ENCODE measurements around the gene CD4.
"Not testable (repeated sequence)": the region's sequence is repeated elsewhere in the genome, so short reads cannot be mapped to it uniquely, and the experiment has no call there.

The CD4 gene

DNA sequence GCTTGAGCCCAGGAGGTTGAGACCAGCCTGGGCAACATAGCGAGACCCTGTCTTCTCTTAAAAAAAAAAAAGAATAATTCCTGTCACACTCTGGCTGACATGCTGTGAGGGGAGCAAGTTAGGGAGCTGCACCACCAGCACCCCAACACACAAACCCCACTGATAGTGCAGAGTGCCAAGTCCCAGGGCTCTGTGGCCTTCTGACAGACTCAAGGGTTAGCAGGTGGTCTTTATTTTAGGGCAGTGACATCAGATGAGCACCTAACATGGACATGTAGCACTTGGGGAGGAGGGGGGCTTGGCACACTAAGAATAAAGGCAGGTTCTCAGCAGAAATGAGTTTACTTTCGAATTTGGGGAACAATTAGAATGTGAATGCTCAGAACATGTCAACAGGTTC, 69.5 kb downstream of the CD4 start:
- Histone ChIP-seq H3K36me3 (ENCODE audit: insufficient read depth, low read length) (peaks cover 85% of the 10 kb centered on the region), H3K4me3 (ENCODE audit: low read depth in 1 of 2, low read length in 2 of 2) (no peak overlapping the region), H3K9me3 (ENCODE audit: low read length) (no peaks in the 10 kb centered on the region), H3K4me1 (ENCODE audit: insufficient read depth, low read length) (peaks cover 5% of the 10 kb centered on the region), H3K27ac (ENCODE audit: low read depth, low read length) (no peak overlapping the region), H3K27me3 (ENCODE audit: control insufficient read depth in 1 of 2, insufficient read depth in 2 of 2, low read length in 2 of 2) (no peaks in the 10 kb centered on the region), H3K9ac (ENCODE audit: low read length) (no peak overlapping the region)

DNA sequence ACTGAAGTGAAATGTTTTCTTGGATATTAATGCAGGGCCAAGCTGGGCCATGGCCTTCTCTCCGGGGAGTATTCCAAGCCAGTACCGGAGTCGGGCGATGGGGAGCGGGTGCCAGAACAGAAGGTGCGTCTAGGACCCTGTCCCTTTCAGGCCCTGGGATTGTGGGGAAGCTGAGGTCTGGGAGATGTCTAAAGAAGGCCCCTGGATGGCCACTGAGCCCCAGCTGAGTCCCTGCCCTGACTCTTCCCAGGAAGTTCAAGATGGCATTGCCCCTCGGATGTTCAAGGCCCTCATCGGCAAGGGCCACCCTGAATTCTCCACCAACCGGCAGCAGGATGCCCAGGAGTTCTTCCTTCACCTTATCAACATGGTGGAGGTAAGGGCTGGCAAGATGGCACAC, 70.8 kb downstream of the CD4 start:
- no peak overlapping the region for H3K27ac ChIP-seq (ENCODE audit: low read depth, low read length)
- no peaks in the 10 kb centered on the region for H3K9me3 ChIP-seq (ENCODE audit: low read length)
- no peak overlapping the region for H3K4me3 ChIP-seq (ENCODE audit: low read depth in 1 of 2, low read length in 2 of 2)
- H3K36me3 ChIP-seq (ENCODE audit: insufficient read depth, low read length): peaks cover 97% of the 10 kb centered on the region
- no peaks in the 10 kb centered on the region for H3K27me3 ChIP-seq (ENCODE audit: control insufficient read depth in 1 of 2, insufficient read depth in 2 of 2, low read length in 2 of 2)
- no peak overlapping the region for H3K9ac ChIP-seq (ENCODE audit: low read length)
- no peaks in the 10 kb centered on the region for H3K4me1 ChIP-seq (ENCODE audit: insufficient read depth, low read length)

DNA sequence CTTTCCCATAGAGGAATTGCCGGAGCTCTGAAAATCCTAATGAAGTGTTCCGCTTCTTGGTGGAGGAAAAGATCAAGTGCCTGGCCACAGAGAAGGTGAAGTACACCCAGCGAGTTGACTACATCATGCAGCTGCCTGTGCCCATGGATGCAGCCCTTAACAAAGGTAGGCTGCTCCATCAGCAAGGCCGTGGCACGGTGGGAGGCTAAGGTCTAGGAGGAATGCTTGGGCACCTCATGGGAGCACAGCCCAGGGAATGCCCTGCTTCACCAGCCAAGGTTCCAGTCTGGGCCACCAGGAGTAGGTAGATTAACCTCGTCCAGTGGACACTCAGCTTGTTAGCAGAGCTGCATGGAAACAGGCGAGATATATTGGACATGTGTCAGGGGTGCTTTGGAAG, 71.6 kb downstream of the CD4 start:
- H3K9me3 ChIP-seq (ENCODE audit: low read length): no peaks in the 10 kb centered on the region
- H3K27ac ChIP-seq (ENCODE audit: low read depth, low read length): no peak overlapping the region
- H3K4me1 ChIP-seq (ENCODE audit: insufficient read depth, low read length): no peaks in the 10 kb centered on the region
- H3K9ac ChIP-seq (ENCODE audit: low read length): no peak overlapping the region
- peaks cover 90% of the 10 kb centered on the region for H3K36me3 ChIP-seq (ENCODE audit: insufficient read depth, low read length)
- no peaks in the 10 kb centered on the region for H3K27me3 ChIP-seq (ENCODE audit: control insufficient read depth in 1 of 2, insufficient read depth in 2 of 2, low read length in 2 of 2)
- H3K4me3 ChIP-seq (ENCODE audit: low read depth in 1 of 2, low read length in 2 of 2): no peak overlapping the region

DNA sequence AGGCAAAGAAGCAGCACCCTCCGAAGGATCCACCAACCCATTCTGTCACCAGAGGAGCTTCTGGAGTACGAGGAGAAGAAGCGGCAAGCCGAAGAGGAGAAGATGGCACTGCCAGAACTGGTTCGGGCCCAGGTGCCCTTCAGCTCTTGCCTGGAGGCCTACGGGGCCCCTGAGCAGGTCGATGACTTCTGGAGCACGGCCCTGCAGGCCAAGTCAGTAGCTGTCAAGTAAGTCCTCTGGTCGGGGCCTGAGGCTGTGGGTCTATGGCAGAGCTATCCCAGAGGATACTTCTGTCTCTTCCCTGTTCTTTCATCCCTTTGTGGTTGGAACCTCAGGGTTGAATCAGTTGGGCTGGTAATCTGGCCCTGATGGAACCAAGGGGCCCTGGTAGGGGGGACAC, 72.1 kb downstream of the CD4 start:
- Histone ChIP-seq H3K27ac (ENCODE audit: low read depth, low read length) (no peak overlapping the region), H3K9ac (ENCODE audit: low read length) (no peak overlapping the region), H3K36me3 (ENCODE audit: insufficient read depth, low read length) (peaks cover 86% of the 10 kb centered on the region), H3K27me3 (ENCODE audit: control insufficient read depth in 1 of 2, insufficient read depth in 2 of 2, low read length in 2 of 2) (no peaks in the 10 kb centered on the region), H3K4me3 (ENCODE audit: low read depth in 1 of 2, low read length in 2 of 2) (no peak overlapping the region), H3K9me3 (ENCODE audit: low read length) (no peaks in the 10 kb centered on the region), H3K4me1 (ENCODE audit: insufficient read depth, low read length) (no peaks in the 10 kb centered on the region)

DNA sequence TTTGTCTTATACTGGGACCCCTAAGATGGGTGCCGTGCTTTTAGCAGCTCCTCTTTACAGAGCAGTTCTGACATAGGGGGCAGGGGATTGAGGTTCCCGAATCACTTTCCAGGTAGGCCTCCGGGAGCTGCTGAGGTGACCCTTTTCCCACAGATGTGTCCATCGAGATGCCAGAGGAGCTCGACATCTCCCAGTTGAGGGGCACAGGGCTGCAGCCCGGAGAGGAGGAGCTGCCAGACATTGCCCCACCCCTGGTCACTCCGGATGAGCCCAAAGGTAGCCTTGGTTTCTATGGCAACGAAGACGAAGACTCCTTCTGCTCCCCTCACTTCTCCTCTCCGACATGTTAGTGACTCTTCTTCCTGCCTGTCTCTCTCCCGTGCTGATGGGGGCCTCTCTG, 73.7 kb downstream of the CD4 start:
- Histone ChIP-seq H3K27me3 (ENCODE audit: control insufficient read depth in 1 of 2, insufficient read depth in 2 of 2, low read length in 2 of 2) (no peaks in the 10 kb centered on the region), H3K4me3 (ENCODE audit: low read depth in 1 of 2, low read length in 2 of 2) (no peak overlapping the region), H3K27ac (ENCODE audit: low read depth, low read length) (no peak overlapping the region), H3K4me1 (ENCODE audit: insufficient read depth, low read length) (peaks cover 6% of the 10 kb centered on the region), H3K36me3 (ENCODE audit: insufficient read depth, low read length) (peaks cover 70% of the 10 kb centered on the region), H3K9ac (ENCODE audit: low read length) (no peak overlapping the region), H3K9me3 (ENCODE audit: low read length) (no peaks in the 10 kb centered on the region)

- Histone ChIP-seq H3K4me3 (ENCODE audit: low read depth in 1 of 2, low read length in 2 of 2) (no peak overlapping the region), H3K9ac (ENCODE audit: low read length) (no peak overlapping the region), H3K27me3 (ENCODE audit: control insufficient read depth in 1 of 2, insufficient read depth in 2 of 2, low read length in 2 of 2) (no peaks in the 10 kb centered on the region), H3K9me3 (ENCODE audit: low read length) (no peaks in the 10 kb centered on the region), H3K4me1 (ENCODE audit: insufficient read depth, low read length) (peaks cover 12% of the 10 kb centered on the region), H3K27ac (ENCODE audit: low read depth, low read length) (no peak overlapping the region), H3K36me3 (ENCODE audit: insufficient read depth, low read length) (peaks cover 65% of the 10 kb centered on the region)
Observed at GRCh38 chr12:6863586-6864321, 74.4 kb downstream of the CD4 start.

DNA sequence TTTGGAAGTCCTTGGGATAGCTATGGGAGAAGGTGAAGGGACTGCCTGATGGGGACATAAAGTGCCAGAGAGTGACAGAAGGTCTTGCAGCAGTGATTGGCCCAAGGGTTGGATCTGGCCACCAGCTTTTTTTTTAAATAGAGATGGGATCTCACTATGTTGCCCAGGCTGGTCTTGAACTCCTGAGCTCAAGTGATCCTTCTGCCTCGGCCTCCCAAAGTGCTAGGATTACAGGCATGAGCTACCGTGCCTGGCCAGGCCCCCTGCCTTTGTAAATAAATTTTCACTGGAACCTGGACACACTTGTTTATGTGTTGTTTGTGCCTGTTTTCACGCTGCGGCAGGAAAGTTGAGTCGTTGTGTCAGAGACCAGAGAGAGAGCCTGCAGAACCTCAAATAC, 76.0 kb downstream of the CD4 start:
- not testable (repeated sequence) for H3K4me3 ChIP-seq (ENCODE audit: low read depth in 1 of 2, low read length in 2 of 2); H3K9me3 ChIP-seq (ENCODE audit: low read length); H3K9ac ChIP-seq (ENCODE audit: low read length); H3K27ac ChIP-seq (ENCODE audit: low read depth, low read length); H3K27me3 ChIP-seq (ENCODE audit: control insufficient read depth in 1 of 2, insufficient read depth in 2 of 2, low read length in 2 of 2)
- H3K4me1 ChIP-seq (ENCODE audit: insufficient read depth, low read length): peaks cover 25% of the 10 kb centered on the region
- peaks cover 60% of the 10 kb centered on the region for H3K36me3 ChIP-seq (ENCODE audit: insufficient read depth, low read length)

- Histone ChIP-seq H3K9ac (ENCODE audit: low read length) (peak overlapping the region; percentile 59), H3K36me3 (ENCODE audit: insufficient read depth, low read length) (peaks cover 60% of the 10 kb centered on the region), H3K4me3 (ENCODE audit: low read depth in 1 of 2, low read length in 2 of 2) (peak overlapping the region; percentile 28 to 61), H3K27ac (ENCODE audit: low read depth, low read length) (peak overlapping the region; percentile 80), H3K27me3 (ENCODE audit: control insufficient read depth in 1 of 2, insufficient read depth in 2 of 2, low read length in 2 of 2) (no peaks in the 10 kb centered on the region), H3K4me1 (ENCODE audit: insufficient read depth, low read length) (peaks cover 27% of the 10 kb centered on the region), H3K9me3 (ENCODE audit: low read length) (no peaks in the 10 kb centered on the region)
Observed at GRCh38 chr12:6866163-6866919, 77.0 kb downstream of the CD4 start.

GRCh38 chr12:6866920-6867412, 77.6 kb downstream of the CD4 start:
- peak overlapping the region; percentile 80 for H3K27ac ChIP-seq (ENCODE audit: low read depth, low read length)
- H3K36me3 ChIP-seq (ENCODE audit: insufficient read depth, low read length): peaks cover 56% of the 10 kb centered on the region

DNA sequence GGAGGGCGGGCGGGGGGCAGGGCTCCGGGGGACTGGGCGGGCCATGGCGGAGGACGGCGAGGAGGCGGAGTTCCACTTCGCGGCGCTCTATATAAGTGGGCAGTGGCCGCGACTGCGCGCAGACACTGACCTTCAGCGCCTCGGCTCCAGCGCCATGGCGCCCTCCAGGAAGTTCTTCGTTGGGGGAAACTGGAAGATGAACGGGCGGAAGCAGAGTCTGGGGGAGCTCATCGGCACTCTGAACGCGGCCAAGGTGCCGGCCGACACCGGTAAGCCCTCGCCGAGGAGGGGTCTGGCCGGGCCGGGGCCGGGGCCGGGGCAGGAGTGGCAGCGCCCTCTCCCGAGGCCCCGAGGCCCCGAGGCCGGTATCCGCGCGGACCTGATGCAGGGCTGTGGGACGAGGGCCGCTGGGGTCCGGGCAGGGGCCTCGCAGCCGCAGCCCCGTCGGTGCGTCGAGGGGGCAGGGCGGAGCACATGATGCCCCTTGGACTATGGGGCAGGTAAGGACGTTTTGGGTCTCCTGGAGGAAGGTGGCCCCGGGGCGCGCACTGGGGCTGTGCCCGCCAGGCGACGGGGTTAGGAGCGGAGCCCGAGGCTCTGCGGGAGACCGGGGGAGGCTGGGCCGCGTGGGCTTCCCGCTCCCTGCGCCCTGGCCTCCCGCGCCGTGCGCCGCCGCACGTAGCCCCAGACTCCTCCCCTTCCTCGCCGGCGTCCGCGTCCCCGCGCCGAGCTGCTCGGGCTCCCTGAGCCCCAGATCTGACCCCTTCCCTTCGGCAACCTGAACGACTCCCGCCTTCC, 78.3 kb downstream of the CD4 start, which contains the start of gene TPI1:
TPI1 (plus strand) TSS at position 119 of the 798 bp plus-strand sequence; CDS start at position 155, 36 bp downstream.
- H3K36me3 ChIP-seq (ENCODE audit: insufficient read depth, low read length): peaks cover 50% of the 10 kb centered on the region
- H3K4me3 ChIP-seq (ENCODE audit: low read depth in 1 of 2, low read length in 2 of 2): peak within 1 kb of the TSS; percentile 83 to 94
- no peaks in the 10 kb centered on the region for H3K9me3 ChIP-seq (ENCODE audit: low read length)
- H3K27ac ChIP-seq (ENCODE audit: low read depth, low read length): peak within 1 kb of the TSS; percentile 97
- no peaks in the 10 kb centered on the region for H3K27me3 ChIP-seq (ENCODE audit: control insufficient read depth in 1 of 2, insufficient read depth in 2 of 2, low read length in 2 of 2)
- peaks cover 36% of the 10 kb centered on the region for H3K4me1 ChIP-seq (ENCODE audit: insufficient read depth, low read length)
- H3K9ac ChIP-seq (ENCODE audit: low read length): peak within 1 kb of the TSS; percentile 85

More at GRCh38 chr12:6866920-6867412, 77.6 kb downstream of the CD4 start:
- no peaks in the 10 kb centered on the region for H3K27me3 ChIP-seq (ENCODE audit: control insufficient read depth in 1 of 2, insufficient read depth in 2 of 2, low read length in 2 of 2)
- H3K4me1 ChIP-seq (ENCODE audit: insufficient read depth, low read length): peaks cover 33% of the 10 kb centered on the region
- H3K4me3 ChIP-seq (ENCODE audit: low read depth in 1 of 2, low read length in 2 of 2): peak overlapping the region; percentile 28 to 61
- peak overlapping the region; percentile 59 for H3K9ac ChIP-seq (ENCODE audit: low read length)
- no peaks in the 10 kb centered on the region for H3K9me3 ChIP-seq (ENCODE audit: low read length)

Data from muscle layer of colon (tissue), 2 donors.